Endodermal cell (in vitro differentiated cells): ENCODE measurements around the gene C6orf120. TPM values are rescaled to one million over a fixed set of nuclear protein-coding genes. Genes with fewer than 3 reads are reported as not detected.

Source experiments
- DNase-seq: peaks from one replicate; pipeline ENCODE4 v3.0.0-alpha.2; 2017
- H3K27ac ChIP-seq: 2 replicates; pipeline ENCODE4 v1.5.1; 2013; ENCODE audit warnings: mild to moderate bottlenecking, low read depth, low read length, moderate library complexity
- H3K27me3 ChIP-seq: 2 replicates; pipeline ENCODE4 v1.6.1; 2013; ENCODE audit warnings: mild to moderate bottlenecking, low read length, moderate library complexity; ENCODE audit not compliant: insufficient read depth, control insufficient read depth, poor library complexity, severe bottlenecking
- H3K36me3 ChIP-seq: 2 replicates; pipeline ENCODE4 v1.7.0; 2013; ENCODE audit warnings: mild to moderate bottlenecking, low read length, moderate library complexity; ENCODE audit not compliant: control insufficient read depth, insufficient read depth
- H3K4me1 ChIP-seq: one replicate; pipeline ENCODE4 v1.7.0; 2013; ENCODE audit warnings: low read length; ENCODE audit not compliant: control insufficient read depth, insufficient read depth
- H3K4me3 ChIP-seq: 2 replicates; pipeline ENCODE4 v1.5.1; 2013; ENCODE audit warnings: mild to moderate bottlenecking, low read length, moderate library complexity
- H3K9ac ChIP-seq: 2 replicates; pipeline ENCODE4 v1.6.1; 2013; ENCODE audit warnings: mild to moderate bottlenecking, low read length, moderate library complexity; ENCODE audit not compliant: poor library complexity, severe bottlenecking; ENCODE audit errors: extremely low read depth
- H3K9me3 ChIP-seq: 2 replicates; pipeline ENCODE4 v1.6.1; 2013; ENCODE audit warnings: mild to moderate bottlenecking, low read length, moderate library complexity; ENCODE audit not compliant: control insufficient read depth
- H3K27ac Mint-ChIP-seq: 2 replicates; pipeline ENCODE4 v1.8.0; 2020; ENCODE audit warnings: mixed read lengths
- H3K27me3 Mint-ChIP-seq: 2 replicates; pipeline ENCODE4 v1.8.0; 2021; ENCODE audit warnings: mild to moderate bottlenecking, mixed read lengths; ENCODE audit not compliant: insufficient read depth
- H3K36me3 Mint-ChIP-seq: 2 replicates; pipeline ENCODE4 v1.8.0; 2020; ENCODE audit warnings: low read depth, mixed read lengths
- H3K4me1 Mint-ChIP-seq: 2 replicates; pipeline ENCODE4 v1.8.0; 2020; ENCODE audit warnings: mixed read lengths
- H3K4me3 Mint-ChIP-seq: 2 replicates; pipeline ENCODE4 v1.8.0; 2020; ENCODE audit warnings: mild to moderate bottlenecking, moderate library complexity, mixed read lengths
- H3K9me3 Mint-ChIP-seq: 2 replicates; pipeline ENCODE4 v1.8.0; 2020; ENCODE audit warnings: mild to moderate bottlenecking, mixed read lengths
- WGBS, 2 experiments: methylation state at CpG; one replicate each; pipeline versions ENCODE4 v1.1.5 to v1.1.7; 2013; ENCODE audit warnings: missing lambda C conversion rate in 2 of 2, mixed read lengths in 1 of 2; ENCODE audit not compliant: insufficient coverage in 1 of 2, insufficient read length in 1 of 2; 5-methylcytosine and 5-hydroxymethylcytosine counted together
- total RNA-seq, 2 donors: library from RNA; stranded (reverse); fragmentation: NEBNext Ultra II Directional in 1 of 2; extraction: Animal tissue kit (Norgen Biotek cat#: 25700) in 1 of 2; gene quantifications; 2 replicates in 1 of 2; 3 replicates in 1 of 2; pipeline ENCODE4 v1.2.1, GENCODE V29; 2021
- TF ChIP-seq, protein P1 (sequence below): fragments of 200-600 bp; sonication (generic); conservative IDR thresholded peaks from 2 replicates; pipeline ENCODE4 v1.5.0; 2021; ENCODE audit warnings: antibody characterized with exemption, mild to moderate bottlenecking

C6orf120 gene
- total RNA-seq, 2 donors from 2014 or later, result 24.0 to 29.7 TPM

DNA sequence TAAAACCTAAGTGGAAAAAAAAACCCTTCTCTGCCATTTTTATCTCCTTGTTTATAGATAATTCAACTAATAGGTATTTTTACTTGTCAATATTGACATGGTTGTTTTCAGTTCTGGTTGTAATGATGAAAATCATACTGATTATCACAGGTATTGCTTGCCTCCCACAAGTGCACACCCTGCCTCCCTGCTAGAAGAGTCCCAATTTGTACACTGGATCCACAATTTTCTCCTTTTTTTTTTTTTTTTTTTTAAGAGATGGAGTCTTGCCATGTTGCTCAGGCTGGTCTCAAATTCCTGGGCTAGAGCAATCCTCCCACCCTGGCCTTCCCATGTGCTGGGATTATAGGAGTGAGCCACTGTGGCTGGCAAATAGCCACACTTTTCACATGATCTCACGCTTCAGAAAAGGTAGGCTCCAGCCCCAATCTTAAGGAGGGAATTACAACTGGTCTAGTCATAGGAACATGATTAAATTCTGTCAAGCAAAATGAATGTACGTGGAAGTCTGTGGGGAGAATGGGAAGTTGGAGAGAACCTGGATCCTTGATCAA lies 37.1 kb downstream of the C6orf120 start:
- 85 to 100% methylated on average over 1 of the region's 2 CpGs for WGBS, 2 experiments
- Histone ChIP-seq H3K4me1 (no peaks in the 10 kb centered on the region), H3K9ac (no peak overlapping the region), H3K27me3 (no peaks in the 10 kb centered on the region), H3K4me3 (no peak overlapping the region), H3K36me3 (no peaks in the 10 kb centered on the region), H3K9me3 (no peaks in the 10 kb centered on the region), H3K27ac (no peak overlapping the region)
- Mint-ChIP-seq H3K4me1 (peaks cover 2% of the 10 kb centered on the region), H3K9me3 (no peaks in the 10 kb centered on the region), H3K36me3 (no peaks in the 10 kb centered on the region), H3K27ac (no peak overlapping the region), H3K4me3 (no peak overlapping the region), H3K27me3 (peaks cover 8% of the 10 kb centered on the region)
- TF ChIP-seq, protein P1, sequence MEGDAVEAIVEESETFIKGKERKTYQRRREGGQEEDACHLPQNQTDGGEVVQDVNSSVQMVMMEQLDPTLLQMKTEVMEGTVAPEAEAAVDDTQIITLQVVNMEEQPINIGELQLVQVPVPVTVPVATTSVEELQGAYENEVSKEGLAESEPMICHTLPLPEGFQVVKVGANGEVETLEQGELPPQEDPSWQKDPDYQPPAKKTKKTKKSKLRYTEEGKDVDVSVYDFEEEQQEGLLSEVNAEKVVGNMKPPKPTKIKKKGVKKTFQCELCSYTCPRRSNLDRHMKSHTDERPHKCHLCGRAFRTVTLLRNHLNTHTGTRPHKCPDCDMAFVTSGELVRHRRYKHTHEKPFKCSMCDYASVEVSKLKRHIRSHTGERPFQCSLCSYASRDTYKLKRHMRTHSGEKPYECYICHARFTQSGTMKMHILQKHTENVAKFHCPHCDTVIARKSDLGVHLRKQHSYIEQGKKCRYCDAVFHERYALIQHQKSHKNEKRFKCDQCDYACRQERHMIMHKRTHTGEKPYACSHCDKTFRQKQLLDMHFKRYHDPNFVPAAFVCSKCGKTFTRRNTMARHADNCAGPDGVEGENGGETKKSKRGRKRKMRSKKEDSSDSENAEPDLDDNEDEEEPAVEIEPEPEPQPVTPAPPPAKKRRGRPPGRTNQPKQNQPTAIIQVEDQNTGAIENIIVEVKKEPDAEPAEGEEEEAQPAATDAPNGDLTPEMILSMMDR, result no peak
- no peak for DNase-seq

DNA sequence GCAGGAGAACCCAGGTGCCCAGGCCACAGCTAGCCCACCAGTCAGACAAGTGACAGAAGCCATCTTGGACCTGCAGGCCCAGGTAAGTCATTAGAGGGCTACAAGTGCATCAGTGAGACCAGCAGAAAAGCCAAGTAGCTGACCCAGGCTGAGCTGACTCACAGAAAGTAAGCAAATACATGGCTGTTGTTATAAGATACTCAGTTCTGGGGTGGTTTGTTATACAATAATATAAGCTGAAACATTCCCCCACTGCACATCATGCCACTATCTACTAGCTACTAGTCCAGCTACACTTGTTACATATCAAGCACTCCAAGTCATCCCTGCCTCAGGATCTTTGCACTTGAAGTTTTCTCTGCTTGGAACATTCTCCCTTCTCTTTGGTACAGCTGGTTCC lies 39.4 kb downstream of the C6orf120 start:
- H3K4me3 ChIP-seq, result no peak overlapping the region
- Mint-ChIP-seq H3K4me3 (no peak overlapping the region), H3K36me3 (no peaks in the 10 kb centered on the region), H3K4me1 (peaks cover 2% of the 10 kb centered on the region), H3K9me3 (peaks cover 4% of the 10 kb centered on the region), H3K27ac (no peak overlapping the region), H3K27me3 (peaks cover 5% of the 10 kb centered on the region)
- no peak overlapping the region for H3K27ac ChIP-seq
- TF ChIP-seq, protein P1, result no peak
- H3K27me3 ChIP-seq, result no peaks in the 10 kb centered on the region
- no peaks in the 10 kb centered on the region for H3K9me3 ChIP-seq
- no peaks in the 10 kb centered on the region for H3K36me3 ChIP-seq
- DNase-seq, result no peak
- H3K9ac ChIP-seq, result no peak overlapping the region
- H3K4me1 ChIP-seq, result no peaks in the 10 kb centered on the region

DNA sequence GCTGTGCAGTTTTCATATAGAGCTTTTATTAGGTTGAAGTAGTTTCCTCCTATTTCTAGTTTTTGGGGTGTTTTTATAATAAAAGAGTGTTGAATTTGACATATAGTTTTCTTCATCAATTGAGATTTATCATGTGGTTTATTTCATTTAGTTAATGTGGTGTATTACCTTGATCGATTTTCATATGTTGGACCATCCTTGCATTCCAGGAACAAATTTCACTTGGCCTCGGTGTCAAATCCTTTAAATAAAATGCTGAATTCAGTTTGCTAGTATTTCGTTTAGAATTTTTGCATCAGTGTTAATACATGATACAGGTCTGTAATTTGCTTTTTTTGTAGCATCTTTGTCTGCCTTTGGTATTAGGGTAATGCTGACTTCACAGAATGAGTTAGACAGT lies 43.5 kb downstream of the C6orf120 start:
- no peak overlapping the region for H3K4me3 Mint-ChIP-seq
- peaks cover 5% of the 10 kb centered on the region for H3K27me3 Mint-ChIP-seq
- Histone ChIP-seq H3K27me3 (no peaks in the 10 kb centered on the region), H3K4me3 (no peak overlapping the region), H3K9ac (no peak overlapping the region), H3K36me3 (no peaks in the 10 kb centered on the region), H3K27ac (no peak overlapping the region), H3K4me1 (peaks cover 5% of the 10 kb centered on the region), H3K9me3 (no peaks in the 10 kb centered on the region)
- H3K27ac Mint-ChIP-seq, result no peak overlapping the region
- TF ChIP-seq, protein P1, result no peak
- peaks cover 6% of the 10 kb centered on the region for H3K36me3 Mint-ChIP-seq
- WGBS, 2 experiments, result 85 to 92% methylated on average over 3 of the region's 3 CpGs
- DNase-seq, result no peak
- H3K9me3 Mint-ChIP-seq, result peaks cover 4% of the 10 kb centered on the region
- peaks cover 16% of the 10 kb centered on the region for H3K4me1 Mint-ChIP-seq
